ENCODE measurements around the gene RP9. TPM values are rescaled to one million over a fixed set of nuclear protein-coding genes. Genes with fewer than 3 reads are reported as not detected.

The RP9 gene
- total and polyA plus RNA-seq, 2 of the 13 experiments (the other 11 are each of a cell fraction or from before 2014, with no cell fraction given), result 14.2 to 18.6 TPM

DNA sequence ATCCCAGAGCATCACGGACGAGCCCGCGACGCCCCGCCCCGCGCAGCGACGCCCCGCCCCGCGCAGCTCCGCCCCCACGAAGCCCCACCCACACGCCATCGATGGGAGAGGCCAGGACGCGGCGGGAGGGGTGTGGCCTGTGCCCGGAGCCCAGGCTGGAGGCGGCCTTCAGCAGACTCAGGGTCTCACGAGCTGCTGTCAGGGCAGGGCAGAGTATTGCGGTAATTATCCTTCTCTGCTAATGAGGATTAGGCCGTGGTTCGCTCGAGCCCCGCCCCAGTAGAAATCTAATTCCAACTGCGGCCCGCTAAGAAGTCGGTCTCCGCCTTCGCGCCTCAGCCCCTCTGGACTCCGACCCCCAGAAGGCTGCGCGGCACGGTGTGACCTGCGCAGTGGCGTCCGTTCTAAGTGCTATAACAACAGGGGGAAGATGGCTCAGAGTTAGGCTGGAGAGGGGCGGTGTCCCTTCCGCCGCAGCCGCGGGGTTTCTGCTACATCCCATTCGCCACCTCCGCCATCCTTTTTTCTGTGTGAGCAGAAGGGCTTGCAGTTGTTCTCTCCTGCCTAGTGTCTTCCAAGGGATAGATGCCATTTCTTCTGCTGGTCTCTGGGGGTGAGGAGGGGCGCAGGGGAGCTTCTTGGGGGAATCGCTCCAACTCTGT is 46.3 kb downstream of the RP9 start (continued):
- TF ChIP-seq, protein P1, sequence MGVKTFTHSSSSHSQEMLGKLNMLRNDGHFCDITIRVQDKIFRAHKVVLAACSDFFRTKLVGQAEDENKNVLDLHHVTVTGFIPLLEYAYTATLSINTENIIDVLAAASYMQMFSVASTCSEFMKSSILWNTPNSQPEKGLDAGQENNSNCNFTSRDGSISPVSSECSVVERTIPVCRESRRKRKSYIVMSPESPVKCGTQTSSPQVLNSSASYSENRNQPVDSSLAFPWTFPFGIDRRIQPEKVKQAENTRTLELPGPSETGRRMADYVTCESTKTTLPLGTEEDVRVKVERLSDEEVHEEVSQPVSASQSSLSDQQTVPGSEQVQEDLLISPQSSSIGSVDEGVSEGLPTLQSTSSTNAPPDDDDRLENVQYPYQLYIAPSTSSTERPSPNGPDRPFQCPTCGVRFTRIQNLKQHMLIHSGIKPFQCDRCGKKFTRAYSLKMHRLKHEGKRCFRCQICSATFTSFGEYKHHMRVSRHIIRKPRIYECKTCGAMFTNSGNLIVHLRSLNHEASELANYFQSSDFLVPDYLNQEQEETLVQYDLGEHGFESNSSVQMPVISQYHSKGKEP (CRISPR knock-in tag; IDR thresholded peaks at IDR 0.05), result no peak
- no peak for TF ChIP-seq CENPT (CRISPR knock-in tag; IDR thresholded peaks at IDR 0.05; ENCODE audit: low read depth)
- TF ChIP-seq, protein P2, sequence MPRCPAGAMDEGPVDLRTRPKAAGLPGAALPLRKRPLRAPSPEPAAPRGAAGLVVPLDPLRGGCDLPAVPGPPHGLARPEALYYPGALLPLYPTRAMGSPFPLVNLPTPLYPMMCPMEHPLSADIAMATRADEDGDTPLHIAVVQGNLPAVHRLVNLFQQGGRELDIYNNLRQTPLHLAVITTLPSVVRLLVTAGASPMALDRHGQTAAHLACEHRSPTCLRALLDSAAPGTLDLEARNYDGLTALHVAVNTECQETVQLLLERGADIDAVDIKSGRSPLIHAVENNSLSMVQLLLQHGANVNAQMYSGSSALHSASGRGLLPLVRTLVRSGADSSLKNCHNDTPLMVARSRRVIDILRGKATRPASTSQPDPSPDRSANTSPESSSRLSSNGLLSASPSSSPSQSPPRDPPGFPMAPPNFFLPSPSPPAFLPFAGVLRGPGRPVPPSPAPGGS (CRISPR knock-in tag; IDR thresholded peaks at IDR 0.05), result 0 out of 2 replicates have a peak, but pooled peaks have one; percentile 7
- TF ChIP-seq, protein P3, sequence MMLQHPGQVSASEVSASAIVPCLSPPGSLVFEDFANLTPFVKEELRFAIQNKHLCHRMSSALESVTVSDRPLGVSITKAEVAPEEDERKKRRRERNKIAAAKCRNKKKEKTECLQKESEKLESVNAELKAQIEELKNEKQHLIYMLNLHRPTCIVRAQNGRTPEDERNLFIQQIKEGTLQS (CRISPR knock-in tag; IDR thresholded peaks at IDR 0.05), result no peak
- TF ChIP-seq ETV6 (CRISPR knock-in tag; conservative IDR thresholded peaks at IDR 0.05), result no peak
- TF ChIP-seq CHCHD3 (CRISPR knock-in tag; IDR thresholded peaks at IDR 0.05), result 0 out of 2 replicates have a peak, but pooled peaks have one; percentile 49
- TF ChIP-seq, protein P4, sequence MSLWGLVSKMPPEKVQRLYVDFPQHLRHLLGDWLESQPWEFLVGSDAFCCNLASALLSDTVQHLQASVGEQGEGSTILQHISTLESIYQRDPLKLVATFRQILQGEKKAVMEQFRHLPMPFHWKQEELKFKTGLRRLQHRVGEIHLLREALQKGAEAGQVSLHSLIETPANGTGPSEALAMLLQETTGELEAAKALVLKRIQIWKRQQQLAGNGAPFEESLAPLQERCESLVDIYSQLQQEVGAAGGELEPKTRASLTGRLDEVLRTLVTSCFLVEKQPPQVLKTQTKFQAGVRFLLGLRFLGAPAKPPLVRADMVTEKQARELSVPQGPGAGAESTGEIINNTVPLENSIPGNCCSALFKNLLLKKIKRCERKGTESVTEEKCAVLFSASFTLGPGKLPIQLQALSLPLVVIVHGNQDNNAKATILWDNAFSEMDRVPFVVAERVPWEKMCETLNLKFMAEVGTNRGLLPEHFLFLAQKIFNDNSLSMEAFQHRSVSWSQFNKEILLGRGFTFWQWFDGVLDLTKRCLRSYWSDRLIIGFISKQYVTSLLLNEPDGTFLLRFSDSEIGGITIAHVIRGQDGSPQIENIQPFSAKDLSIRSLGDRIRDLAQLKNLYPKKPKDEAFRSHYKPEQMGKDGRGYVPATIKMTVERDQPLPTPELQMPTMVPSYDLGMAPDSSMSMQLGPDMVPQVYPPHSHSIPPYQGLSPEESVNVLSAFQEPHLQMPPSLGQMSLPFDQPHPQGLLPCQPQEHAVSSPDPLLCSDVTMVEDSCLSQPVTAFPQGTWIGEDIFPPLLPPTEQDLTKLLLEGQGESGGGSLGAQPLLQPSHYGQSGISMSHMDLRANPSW (CRISPR knock-in tag; IDR thresholded peaks at IDR 0.05; ENCODE audit: borderline replicate concordance), result no peak
- TF ChIP-seq SCMH1 (CRISPR knock-in tag; IDR thresholded peaks at IDR 0.05; ENCODE audit: borderline replicate concordance), result no peak
- peak; percentile 77 for TF ChIP-seq HCFC1 (IDR thresholded peaks at IDR 0.05; ENCODE audit: low read depth, low read length)
- TF ChIP-seq, protein P5, sequence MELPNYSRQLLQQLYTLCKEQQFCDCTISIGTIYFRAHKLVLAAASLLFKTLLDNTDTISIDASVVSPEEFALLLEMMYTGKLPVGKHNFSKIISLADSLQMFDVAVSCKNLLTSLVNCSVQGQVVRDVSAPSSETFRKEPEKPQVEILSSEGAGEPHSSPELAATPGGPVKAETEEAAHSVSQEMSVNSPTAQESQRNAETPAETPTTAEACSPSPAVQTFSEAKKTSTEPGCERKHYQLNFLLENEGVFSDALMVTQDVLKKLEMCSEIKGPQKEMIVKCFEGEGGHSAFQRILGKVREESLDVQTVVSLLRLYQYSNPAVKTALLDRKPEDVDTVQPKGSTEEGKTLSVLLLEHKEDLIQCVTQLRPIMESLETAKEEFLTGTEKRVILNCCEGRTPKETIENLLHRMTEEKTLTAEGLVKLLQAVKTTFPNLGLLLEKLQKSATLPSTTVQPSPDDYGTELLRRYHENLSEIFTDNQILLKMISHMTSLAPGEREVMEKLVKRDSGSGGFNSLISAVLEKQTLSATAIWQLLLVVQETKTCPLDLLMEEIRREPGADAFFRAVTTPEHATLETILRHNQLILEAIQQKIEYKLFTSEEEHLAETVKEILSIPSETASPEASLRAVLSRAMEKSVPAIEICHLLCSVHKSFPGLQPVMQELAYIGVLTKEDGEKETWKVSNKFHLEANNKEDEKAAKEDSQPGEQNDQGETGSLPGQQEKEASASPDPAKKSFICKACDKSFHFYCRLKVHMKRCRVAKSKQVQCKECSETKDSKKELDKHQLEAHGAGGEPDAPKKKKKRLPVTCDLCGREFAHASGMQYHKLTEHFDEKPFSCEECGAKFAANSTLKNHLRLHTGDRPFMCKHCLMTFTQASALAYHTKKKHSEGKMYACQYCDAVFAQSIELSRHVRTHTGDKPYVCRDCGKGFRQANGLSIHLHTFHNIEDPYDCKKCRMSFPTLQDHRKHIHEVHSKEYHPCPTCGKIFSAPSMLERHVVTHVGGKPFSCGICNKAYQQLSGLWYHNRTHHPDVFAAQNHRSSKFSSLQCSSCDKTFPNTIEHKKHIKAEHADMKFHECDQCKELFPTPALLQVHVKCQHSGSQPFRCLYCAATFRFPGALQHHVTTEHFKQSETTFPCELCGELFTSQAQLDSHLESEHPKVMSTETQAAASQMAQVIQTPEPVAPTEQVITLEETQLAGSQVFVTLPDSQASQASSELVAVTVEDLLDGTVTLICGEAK (IDR thresholded peaks at IDR 0.05), result no peak
- TF ChIP-seq, protein P5 (CRISPR knock-in tag; IDR thresholded peaks at IDR 0.05), result no peak; the same call in 1 of the 2 replicates
- no peak for TF ChIP-seq MAFG (CRISPR knock-in tag; IDR thresholded peaks at IDR 0.05)
- no peak for TF ChIP-seq ZNF17 (CRISPR knock-in tag; IDR thresholded peaks at IDR 0.05)
- TF ChIP-seq ZBTB3 (CRISPR knock-in tag; IDR thresholded peaks at IDR 0.05; ENCODE audit: borderline replicate concordance, low read depth), result 0 out of 2 replicates have a peak, but pooled peaks have one; percentile 22
